Astrocyte (in vitro differentiated cells and primary cell): Measurements from ENCODE around the gene DNAJC7.

ENCODE experiments used
- EZH2 ChIP-seq: IDR thresholded peaks from 2 replicates; pipeline ENCODE4 v1.6.1; 2012; ENCODE audit warnings: mild to moderate bottlenecking, low read length, inconsistent platforms; ENCODE audit not compliant: insufficient read depth
- TF ChIP-seq, protein P1 (sequence below): IDR thresholded peaks from 2 replicates; pipeline ENCODE4 v1.5.1; 2011; ENCODE audit warnings: low read depth, mild to moderate bottlenecking, inconsistent platforms, low read length, moderate library complexity; ENCODE audit not compliant: insufficient read depth

DNA sequence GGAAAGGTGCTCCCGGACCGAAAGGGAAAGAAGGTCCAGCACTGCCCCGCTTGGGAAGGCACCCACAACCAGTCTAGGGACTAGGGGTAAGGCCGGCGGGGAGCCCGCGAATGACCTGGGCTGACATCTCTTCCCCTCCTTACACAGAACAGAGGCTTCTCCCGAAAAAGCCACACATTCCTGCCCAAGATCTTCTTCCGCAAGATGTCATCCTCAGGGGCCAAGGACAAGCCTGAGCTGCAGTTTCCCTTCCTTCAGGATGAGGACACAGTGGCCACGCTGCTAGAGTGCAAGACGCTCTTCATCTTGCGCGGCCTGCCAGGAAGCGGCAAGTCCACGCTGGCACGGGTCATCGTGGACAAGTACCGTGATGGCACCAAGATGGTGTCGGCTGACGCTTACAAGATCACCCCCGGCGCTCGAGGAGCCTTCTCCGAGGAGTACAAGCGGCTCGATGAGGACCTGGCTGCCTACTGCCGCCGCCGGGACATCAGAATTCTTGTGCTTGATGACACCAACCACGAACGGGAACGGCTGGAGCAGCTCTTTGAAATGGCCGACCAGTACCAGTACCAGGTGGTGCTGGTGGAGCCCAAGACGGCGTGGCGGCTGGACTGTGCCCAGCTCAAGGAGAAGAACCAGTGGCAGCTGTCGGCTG is 49.2 kb downstream of the DNAJC7 start:
- TF ChIP-seq, protein P1, sequence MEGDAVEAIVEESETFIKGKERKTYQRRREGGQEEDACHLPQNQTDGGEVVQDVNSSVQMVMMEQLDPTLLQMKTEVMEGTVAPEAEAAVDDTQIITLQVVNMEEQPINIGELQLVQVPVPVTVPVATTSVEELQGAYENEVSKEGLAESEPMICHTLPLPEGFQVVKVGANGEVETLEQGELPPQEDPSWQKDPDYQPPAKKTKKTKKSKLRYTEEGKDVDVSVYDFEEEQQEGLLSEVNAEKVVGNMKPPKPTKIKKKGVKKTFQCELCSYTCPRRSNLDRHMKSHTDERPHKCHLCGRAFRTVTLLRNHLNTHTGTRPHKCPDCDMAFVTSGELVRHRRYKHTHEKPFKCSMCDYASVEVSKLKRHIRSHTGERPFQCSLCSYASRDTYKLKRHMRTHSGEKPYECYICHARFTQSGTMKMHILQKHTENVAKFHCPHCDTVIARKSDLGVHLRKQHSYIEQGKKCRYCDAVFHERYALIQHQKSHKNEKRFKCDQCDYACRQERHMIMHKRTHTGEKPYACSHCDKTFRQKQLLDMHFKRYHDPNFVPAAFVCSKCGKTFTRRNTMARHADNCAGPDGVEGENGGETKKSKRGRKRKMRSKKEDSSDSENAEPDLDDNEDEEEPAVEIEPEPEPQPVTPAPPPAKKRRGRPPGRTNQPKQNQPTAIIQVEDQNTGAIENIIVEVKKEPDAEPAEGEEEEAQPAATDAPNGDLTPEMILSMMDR: no peak
- no peak for TF ChIP-seq EZH2
